NCI-H510A treated with DMSO at 0.1 percent for 48 hours (cell line): ENCODE results near the gene EFNA2.
A peak's percentile ranks its signal among the peaks of the same experiment; 100 is the strongest.

Experiments
- DNase-seq: peaks from one replicate; lab custom pipeline; 2025; lab: John Stamatoyannopoulos, UW

EFNA2 gene

DNA sequence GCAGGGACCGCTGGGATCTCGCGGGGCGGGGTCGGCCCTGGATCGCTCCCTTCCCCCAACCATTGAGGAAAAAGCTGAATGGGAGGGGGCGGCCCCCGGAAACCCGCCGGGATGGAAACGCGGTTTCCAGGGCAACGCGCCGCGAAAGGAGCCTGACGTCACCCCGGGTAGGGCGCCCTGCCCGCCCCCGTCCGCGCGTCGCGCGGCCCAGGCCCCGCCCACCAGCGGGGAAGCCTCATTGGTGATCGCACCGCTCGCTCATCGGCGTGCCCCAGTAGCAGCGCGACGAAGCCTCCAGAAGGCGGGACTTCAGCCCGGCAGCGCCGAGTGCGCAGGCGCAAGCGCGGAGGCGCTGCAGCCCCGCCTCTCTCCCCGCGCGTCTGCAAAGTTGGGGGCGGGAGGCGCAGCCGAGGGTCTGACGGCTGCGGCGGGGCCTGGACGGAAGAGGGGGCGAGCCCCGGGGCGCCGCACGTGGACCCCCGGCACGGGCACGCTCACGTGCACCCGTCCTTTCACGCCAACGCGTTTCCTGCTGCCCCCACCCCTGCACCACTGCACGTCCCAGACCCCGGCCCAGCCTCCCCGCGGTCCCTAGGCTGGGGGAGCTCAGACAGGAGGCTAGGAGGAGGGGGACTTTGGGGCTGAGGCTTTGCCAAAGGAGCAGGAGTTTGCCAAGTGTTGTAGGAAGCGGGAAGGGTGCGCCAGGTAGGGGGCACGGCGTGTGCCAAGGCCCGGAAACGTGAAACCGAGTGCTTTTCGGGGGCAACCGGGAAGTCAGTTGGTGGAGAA lies 24.7 kb upstream of the EFNA2 start:
- peak; percentile 70 for DNase-seq

DNA sequence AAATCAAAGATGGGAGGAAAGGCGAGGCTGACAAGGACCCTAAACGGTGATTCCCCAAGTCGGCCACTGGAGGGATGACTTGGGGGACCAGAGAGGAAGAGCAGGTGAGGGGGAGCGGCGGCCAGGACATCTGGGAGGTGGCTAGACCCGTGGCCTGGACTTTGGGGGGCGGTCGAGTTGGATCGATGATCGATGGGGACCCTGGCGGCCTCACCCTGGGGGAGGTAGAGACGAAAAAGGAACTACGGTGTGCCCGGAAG lies 24.2 kb upstream of the EFNA2 start:
- no peak for DNase-seq

DNA sequence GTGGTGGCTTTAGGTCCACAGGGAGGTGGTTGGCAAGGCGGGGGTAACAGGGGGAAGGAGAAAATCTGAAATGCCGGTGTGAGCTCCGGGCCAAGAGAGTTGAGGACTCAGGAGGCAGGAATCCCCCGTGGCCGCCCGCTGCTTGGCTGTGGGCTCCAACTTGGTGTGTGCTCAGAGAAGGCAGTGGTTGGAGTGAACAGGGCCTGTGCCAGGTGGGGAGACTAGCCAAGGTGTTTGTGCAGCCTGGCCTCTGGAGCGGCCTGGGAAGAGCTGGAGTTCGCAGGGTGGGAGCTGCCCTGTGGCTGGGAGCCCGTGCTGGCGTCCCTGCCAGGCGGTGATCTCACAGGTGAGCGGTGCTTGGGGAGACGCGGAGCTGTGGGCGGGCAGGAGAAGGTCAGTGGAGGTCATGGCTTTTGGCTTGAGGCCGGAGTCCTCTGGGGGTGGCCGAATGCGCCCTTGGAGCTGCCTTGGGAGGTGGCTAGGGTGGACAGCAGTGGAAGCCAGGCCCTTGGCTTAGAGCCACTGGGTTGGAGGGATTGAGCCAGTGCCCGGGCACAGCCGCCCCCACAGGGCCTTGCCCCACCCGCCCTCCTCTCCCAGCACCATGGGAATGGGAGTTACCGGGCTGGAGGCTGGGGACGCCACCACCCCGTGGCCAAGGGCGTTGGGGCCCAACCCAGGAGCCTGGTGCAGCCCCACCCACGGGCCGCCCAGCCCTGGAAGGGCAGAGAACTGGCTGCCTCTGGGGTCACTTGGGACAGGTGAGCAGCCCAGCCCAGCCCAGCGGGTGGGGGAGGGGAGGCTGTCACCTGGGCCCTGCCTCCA lies 23.7 kb upstream of the EFNA2 start:
- peak; percentile 13 for DNase-seq

DNA sequence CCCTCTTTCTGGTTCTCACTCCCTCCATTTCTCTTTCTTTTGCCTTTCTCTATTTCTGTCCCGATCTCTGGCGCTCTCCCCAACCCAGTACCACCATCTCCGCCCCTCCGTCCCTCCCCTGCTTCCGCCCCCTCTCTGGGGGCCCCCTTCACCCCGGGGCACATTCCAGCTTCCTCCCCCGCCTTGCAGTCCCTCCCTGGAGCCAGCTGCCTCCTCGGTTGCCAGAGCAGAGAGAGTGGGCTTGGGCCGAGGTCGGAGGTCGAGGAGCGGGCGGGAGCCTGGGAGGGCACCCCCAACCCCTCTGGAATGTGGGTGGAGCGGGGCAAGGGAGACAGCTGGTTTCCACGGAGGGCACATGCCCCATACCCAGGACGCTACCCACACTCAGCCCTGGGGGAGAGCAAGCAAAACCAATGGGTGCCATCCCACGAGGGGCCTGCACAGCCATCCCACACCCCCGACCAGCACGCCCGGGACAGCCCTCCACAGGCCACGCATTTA lies 23.0 kb upstream of the EFNA2 start:
- DNase-seq, result no peak

DNA sequence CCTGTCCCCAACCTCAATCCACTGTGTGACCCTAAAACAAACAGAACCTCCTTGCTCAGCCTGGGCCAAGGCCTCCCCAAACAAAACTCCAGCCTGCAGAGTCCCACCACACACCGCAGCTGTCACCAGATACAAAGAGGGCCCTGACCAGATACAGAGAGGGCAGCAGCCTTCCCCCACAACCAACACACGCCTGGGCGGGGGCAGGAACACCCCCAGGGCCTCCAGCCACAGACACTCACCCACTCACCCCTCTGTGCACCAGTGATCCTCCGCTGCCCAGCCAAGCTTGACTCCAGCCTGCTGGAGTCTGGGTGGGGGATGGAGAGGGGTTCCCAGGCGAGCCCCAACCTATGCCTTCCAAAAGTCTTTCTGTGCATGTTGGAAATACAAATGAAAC lies 22.5 kb upstream of the EFNA2 start:
- DNase-seq, result no peak

DNA sequence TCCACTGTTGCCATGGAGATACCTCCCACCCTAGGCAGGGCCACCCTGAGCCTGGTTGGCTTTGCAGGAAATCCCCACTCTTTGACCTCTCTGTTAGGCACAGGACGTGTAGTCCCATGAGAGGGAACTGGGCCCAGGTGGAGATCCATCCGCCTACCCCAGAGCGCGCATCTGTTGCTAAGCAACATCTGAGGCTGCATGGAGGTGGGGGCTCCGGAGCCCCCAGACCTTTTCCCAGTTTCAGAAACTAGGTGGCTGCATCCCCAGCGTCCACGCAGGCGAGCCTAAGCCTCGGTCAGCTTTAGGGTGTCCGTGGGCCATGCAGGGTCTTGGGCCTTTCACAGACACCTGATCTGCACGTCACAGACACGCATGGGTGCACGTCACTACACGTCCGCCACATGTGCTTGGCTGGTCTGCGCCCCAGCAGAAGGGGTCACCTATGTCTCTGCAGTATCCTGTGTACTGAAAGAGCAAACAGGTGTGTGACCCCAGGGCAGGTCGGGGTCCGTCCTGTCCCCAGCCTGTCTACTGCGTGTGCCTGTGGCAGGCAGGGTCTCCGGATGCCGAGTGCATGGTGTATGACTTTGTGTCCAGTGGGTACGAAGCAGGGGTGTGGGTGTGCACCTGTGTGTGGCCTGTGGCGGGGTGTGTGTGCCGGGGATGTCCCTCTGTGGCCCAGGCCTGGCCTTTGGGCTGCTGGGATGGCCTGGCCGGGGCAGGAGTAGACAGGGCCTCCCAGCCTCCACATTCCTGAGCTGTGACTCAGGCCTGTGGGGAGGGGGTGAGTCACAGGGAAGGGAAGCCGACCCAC lies 20.7 kb upstream of the EFNA2 start:
- DNase-seq, result no peak

DNA sequence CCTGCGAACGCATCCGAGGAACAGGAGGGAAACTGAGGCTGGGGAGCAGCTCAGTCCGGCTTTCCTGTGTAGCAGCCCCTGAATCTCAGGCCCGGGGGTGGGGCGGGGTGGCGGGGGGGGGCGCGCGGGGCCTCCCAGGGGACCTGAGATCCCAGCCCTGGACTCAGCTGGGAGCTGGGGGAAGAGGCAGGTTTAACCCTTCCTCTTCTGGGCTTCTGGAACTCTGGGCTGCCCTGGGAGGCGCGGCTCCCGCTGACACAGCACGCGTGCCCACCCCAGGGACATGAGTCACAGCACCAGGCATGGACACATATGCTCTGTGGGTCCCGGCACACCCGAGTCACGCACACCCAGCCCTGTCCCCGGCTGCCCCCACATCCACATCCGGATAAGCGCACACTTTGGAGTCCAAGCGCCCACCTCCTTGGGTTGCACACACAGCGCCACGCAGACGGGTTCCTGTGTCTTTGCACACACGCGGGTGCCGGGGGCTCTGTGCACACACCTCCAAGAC lies 20.0 kb upstream of the EFNA2 start:
- no peak for DNase-seq

DNA sequence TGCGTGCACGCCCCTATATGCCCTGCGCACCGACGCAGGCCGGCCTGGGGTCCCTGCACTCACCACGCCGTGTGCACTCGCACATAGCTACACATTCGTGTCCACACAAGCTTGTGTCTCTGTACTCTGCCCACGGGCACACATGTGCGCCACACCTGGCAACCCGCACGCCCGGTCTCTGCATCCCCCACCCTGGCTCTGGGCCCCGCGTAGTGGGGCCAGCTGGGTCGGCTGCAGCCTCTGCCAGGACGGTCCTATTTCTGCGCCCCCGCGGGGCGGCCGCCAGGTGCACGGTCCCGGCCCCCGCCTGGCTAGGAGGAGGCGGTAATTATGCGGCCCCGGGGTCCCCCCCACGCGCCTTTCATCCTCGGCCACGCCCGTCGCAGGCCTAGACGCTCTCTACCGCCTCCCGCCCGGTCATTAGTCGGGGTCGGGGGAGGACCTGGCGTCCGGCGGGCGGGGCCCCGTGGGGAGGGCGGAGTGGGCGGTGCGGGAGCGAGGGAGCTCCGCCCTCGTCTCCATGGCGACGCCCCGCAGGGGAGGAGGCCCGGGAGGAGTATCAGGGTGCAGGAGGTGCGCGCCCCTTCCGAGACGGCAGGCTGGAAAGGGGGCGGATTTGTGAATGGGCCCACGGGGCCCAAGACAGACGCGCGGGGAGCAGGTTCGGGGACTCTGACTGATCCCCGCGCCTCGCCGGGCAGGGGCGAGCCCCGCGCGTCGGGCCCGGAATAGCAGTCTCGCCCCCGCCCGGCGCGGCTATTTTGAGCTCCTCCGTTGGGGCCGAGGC lies 19.4 kb upstream of the EFNA2 start:
- peak; percentile 16 for DNase-seq

DNA sequence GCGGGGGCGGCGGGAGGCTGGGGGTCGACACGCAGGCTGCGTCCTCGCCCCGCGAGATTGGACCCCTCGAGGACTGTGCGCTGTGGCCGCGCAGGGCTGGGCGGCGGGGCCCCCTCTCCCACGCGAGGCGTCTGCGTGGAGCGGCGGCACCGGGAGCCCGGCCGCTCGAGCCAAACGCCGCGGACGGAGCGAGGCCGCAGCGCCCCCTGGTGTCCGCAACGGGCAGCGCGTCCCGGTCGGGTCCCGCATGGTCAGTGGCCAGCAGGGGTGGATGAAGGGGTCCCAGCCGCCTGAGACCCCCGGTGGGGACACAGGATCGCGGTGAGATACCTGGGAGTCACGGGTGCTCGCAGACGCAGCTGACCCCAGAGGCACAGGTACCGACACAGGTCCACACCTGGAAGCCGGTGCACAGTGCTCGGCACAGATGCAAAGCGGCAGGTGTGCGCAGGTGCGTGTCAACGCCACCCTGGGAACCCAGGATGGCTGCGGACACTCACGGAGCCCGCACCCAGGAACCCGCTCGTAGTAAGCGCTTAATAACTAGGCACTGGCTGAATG lies 18.7 kb upstream of the EFNA2 start:
- peak; percentile 11 for DNase-seq

DNA sequence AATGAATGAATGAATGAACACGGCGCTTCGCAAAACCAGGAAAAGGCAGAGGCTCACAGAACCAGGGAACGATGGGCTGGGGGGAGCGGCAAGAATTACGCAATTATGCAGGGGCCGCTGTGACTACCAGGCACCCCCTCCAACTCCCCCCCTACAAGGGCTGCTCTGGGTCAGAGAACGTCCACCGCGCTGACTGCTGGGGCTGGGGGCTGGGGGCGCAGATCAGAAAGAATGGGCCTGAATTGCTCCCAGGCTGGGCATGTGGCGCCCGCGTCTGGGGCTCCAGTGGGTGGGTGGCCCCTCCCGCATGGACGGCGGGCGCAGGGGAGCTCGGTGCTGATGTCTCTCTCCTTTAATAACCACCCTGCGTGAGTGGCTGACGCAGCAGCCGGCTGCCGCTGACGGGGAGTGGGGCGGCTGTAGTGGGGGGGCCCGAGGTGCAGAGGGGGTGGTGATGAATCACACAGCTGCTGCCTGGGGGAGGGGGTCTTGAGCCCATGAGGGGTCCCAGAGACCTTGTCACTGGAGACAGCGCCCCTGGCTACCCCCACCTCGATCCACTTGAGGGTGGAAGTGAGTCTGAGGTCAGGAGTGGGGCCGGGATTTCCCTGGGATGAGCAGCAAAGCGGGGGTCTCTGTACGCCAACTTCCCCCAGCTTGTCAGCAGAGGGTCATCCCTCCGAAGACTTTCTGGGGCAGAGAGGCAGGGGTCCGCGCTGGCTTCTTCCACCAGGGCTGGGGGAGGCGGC lies 18.0 kb upstream of the EFNA2 start:
- DNase-seq, result no peak

DNA sequence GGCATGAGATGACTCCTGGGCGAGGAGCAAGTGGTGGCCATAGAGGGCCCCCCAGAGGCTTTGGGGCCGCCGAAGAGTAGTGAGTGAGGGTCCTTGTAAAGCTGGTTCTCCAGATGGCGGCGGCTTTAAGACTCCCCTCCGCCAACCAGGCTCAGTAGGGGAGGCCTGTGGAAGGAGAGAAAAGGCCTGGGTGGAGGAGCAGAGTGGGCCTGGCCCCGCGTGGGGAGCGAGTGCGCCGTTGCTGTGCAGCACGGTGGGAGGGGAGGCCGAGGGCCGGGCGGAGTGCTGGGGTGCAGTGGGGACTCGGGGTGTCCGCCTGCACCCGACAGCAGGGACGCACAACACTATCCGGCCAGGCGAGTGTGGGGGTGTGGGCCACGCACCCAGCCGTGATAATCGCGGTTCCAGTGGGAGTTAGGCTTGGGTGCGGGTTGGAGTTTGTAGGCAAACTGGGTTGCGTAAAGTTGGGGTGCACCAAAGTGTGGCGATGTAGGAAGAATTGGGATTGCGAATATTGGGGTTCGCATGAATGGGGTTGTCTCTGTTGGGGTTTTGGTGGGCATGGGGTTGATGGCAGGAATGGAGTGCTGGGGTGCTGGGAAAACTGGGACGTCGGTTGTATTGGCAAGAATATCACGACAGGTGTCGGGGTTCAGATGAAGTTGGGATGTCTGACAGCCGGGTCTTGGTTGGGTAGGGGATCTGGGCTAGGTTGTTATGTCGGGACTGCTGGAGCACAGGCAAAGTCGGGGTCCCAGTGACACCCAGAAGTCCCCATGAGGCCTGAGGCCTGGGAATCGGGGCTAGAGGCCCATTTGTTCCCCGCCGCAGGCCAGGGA lies 17.2 kb upstream of the EFNA2 start:
- DNase-seq, result no peak

DNA sequence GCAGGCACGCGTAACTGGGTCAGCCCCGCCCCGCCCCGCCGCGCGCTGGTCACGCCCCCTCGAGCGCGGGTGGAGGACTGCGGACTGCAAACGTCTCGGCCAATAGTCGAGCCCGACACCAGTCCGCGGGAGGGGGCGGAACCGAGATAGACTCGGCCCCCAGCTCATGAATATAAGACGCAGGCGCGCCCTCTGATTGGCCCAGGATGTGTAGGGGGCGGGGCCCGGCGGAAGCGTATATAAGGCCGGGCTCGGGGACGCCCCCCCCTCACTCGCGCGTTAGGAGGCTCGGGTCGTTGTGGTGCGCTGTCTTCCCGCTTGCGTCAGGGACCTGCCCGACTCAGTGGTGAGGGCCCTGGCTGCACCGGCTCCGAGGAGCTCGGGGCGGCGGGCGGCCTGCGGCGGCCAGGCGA lies 16.6 kb upstream of the EFNA2 start, which contains the start of gene CIRBP:
Gene CIRBP, plus strand, starts transcription at position 268 of the 413 bp plus-strand sequence. CDS start 1,602 bp downstream, outside the sequence.
- DNase-seq, result peak; percentile 87

DNA sequence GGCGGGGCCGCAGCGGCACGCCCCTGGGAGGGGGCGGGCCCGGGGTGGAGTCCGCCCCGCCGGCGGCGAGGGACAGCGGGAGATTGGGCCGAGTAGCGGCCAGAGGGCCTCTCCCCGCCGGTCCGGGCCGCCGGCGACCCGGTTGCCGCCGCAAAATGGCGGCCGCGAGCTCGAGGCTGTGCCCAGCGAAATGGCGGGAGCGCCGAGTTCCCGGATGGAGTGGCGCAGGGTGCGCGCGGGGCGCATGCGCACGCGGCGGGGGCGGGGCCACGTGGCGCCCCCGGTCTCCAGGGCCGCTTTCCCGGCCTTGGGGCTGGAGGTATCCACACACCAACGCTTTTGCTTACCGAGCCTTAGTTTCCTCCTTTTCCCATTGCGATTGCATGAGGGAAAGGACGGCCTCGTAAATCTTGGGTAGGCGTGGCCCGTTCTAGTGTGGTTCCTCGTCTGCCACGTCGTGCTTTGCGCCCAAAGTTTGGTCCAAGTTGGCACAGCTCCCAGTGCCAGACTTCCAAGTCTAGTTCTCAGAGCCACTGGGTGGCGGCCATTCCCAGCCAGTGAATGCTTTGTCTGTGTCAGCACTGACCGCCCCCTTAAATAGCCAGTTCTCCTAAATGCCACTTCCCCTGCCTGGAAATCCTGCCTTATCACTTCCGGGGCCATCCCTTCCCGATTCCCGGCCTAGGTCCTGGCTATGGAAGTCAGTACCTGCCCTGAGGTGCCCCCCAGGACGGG lies 16.0 kb upstream of the EFNA2 start:
- peak; percentile 61 for DNase-seq

DNA sequence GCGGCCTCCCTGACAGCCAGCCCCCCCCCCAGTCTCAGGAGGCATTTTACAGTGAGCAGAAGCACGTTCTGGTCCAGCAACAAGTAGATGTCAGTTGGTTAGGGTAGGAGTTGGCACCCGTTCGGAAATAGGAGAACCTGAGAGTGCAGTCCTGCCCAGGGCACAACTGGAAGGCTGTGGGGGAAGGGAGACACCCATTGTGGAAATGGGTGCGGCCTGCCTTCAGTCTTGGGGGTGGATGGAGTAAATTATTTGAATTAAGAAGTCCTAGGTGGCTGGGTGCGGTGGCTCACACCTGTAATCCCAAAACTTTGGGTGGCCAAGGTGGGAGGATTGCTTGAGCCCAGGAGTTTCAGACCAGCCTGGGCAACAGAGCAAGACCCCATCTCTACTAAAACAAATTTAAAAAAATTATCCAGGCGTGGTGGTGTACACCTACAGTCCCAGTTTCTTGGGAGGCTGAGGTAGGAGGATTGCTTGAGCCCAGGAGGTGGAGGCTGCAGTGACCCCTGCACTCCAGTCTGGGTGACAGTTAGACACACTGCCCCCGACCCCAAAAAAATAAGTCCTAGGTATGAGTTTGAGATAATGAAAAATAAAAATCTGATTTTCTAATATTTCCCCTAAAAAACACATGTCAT lies 15.3 kb upstream of the EFNA2 start:
- no peak for DNase-seq

DNA sequence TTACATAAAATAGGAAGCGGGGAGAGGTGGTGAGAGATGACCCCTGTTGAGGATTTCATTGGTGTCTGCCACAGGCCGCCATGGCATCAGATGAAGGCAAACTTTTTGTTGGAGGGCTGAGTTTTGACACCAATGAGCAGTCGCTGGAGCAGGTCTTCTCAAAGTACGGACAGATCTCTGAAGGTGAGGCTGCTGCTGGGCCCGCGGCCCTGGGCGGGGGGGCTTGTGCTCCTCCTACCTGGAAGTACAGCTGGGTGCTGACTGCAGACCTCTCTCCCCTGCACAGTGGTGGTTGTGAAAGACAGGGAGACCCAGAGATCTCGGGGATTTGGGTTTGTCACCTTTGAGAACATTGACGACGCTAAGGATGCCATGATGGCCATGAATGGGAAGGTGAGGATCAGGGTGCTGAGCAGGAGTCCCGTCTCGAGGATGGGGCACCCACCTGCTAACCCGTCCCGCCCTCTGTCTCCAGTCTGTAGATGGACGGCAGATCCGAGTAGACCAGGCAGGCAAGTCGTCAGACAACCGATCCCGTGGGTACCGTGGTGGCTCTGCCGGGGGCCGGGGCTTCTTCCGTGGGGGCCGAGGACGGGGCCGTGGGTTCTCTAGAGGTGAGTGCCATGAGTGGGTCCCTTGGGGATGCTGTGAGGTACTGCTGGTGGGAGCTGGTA lies 14.7 kb upstream of the EFNA2 start:
- DNase-seq, result no peak

DNA sequence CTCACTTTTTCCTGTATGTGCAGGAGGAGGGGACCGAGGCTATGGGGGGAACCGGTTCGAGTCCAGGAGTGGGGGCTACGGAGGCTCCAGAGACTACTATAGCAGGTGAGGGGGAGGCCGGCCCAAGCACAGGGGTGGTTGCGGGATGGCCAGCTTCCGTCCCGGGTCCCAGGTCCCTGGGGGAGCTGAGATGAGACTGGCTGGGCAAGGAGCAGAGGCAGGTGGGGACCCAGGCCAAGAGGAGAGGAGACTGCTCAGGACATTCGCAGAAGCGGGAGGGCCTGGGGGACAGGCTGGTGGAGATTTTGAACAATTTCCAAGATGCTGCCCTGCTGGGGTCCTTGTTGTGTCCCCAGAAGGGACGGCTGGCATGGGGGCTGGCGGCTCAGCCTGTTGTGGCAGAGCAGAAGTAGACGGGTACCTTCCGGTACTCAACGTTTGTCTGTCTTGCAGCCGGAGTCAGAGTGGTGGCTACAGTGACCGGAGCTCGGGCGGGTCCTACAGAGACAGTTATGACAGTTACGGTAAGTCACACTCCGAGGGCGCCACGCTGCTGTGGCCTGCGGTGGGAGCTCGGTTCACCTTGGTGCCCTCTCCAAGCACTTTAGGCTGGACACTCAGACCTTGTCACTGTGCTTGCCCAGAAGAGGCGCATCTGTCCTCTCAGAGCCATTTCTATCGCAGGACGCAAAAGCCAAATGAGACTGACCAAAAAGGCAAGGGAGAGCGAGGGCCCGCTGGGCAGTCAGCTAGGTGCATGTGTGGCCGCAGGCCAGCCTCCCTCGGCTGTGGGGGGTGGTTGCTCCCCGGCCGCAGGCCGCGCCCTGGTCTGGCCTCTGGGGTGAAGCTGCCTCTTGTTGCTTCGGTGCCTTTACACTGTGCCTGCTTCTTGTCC lies 13.9 kb upstream of the EFNA2 start:
- DNase-seq, result no peak
